AG04450 (cell line): Measurements from ENCODE around the gene MGLL. TPM values are rescaled to one million over a fixed set of nuclear protein-coding genes. Genes with fewer than 3 reads are reported as not detected.

Source experiments
- CTCF ChIA-PET: fragments of 300-600, 350-600 bp; formaldehyde crosslinking; extraction: SDS; loops from one replicate; lab custom pipeline; 2022; ENCODE audit warnings: antibody characterized with exemption, inconsistent platforms; lab: Charles Lee
- POLR2A ChIA-PET: fragments of 350-600 bp; formaldehyde crosslinking; extraction: SDS; loops from one replicate; lab custom pipeline; 2021; ENCODE audit warnings: antibody characterized with exemption, inconsistent platforms; lab: Yijun Ruan, JAX
- DNase-seq: peaks from one replicate; pipeline ENCODE4 v3.0.0-alpha.2; 2011; ENCODE audit warnings: low read depth, low spot score
- H3K27ac ChIP-seq: one replicate; pipeline ENCODE4 v1.5.1; 2012; ENCODE audit warnings: low read depth, low read length, control low read depth
- H3K27me3 ChIP-seq: one replicate; pipeline ENCODE4 v1.6.0; 2012; ENCODE audit warnings: low read length; ENCODE audit not compliant: control insufficient read depth, insufficient read depth
- H3K4me3 ChIP-seq: 2 replicates; pipeline ENCODE4 v1.5.1; 2011; ENCODE audit warnings: mild to moderate bottlenecking, low read depth, low read length, control low read depth
- H3K9me3 ChIP-seq: 2 replicates; pipeline ENCODE4 v1.5.1; 2012; ENCODE audit warnings: low read length; ENCODE audit not compliant: control insufficient read depth, insufficient read depth
- polyA plus RNA-seq: library from polyadenylated mRNA; depleted of rRNA; stranded (reverse); fragments of >200 nt; gene quantifications from 2 replicates; pipeline ENCODE4 v1.2.3, GENCODE V29; 2011
- TF ChIP-seq, protein P1 (sequence below): IDR thresholded peaks from 2 replicates; pipeline ENCODE4 v1.5.1; 2011; ENCODE audit warnings: low read depth, low read length, control low read depth, inconsistent platforms

MGLL gene
- polyA plus RNA-seq, 1 experiment = 49.1 TPM

DNA sequence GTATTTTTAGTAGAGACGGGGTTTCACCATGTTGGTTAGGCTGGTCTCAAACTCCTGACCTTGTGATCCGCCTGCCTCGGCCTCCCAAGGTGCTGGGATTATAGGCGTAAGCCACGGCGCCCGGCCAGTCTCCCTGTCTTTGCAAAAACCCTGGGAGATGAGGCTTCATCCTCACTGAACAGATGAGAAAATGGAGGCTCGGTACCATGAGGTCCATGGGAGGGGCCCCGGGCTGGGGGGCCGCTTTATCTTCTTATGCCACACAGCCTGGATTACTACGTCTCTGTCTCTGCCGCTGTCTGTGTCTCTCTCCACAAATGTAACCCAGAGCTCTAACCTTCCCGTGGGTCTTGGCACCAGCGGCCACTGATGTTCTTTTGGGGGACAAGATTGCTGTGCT, 110.4 kb downstream of the MGLL start:
- H3K4me3 ChIP-seq = no peak overlapping the region
- TF ChIP-seq, protein P1, sequence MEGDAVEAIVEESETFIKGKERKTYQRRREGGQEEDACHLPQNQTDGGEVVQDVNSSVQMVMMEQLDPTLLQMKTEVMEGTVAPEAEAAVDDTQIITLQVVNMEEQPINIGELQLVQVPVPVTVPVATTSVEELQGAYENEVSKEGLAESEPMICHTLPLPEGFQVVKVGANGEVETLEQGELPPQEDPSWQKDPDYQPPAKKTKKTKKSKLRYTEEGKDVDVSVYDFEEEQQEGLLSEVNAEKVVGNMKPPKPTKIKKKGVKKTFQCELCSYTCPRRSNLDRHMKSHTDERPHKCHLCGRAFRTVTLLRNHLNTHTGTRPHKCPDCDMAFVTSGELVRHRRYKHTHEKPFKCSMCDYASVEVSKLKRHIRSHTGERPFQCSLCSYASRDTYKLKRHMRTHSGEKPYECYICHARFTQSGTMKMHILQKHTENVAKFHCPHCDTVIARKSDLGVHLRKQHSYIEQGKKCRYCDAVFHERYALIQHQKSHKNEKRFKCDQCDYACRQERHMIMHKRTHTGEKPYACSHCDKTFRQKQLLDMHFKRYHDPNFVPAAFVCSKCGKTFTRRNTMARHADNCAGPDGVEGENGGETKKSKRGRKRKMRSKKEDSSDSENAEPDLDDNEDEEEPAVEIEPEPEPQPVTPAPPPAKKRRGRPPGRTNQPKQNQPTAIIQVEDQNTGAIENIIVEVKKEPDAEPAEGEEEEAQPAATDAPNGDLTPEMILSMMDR = no peak
- no peaks in the 10 kb centered on the region for H3K27me3 ChIP-seq
- H3K27ac ChIP-seq = no peak overlapping the region
- H3K9me3 ChIP-seq = no peaks in the 10 kb centered on the region
- POLR2A ChIA-PET = interaction anchor here (0.7 kb wide), 1 partner anchor 11 kb away, joined by 5 read pairs; no protein-coding TSS in a partner anchor
- no peak for DNase-seq
- CTCF ChIA-PET = interaction anchor here (3.3 kb wide), 1 partner anchor 15 kb away, joined by 14 read pairs; no protein-coding TSS in a partner anchor

DNA sequence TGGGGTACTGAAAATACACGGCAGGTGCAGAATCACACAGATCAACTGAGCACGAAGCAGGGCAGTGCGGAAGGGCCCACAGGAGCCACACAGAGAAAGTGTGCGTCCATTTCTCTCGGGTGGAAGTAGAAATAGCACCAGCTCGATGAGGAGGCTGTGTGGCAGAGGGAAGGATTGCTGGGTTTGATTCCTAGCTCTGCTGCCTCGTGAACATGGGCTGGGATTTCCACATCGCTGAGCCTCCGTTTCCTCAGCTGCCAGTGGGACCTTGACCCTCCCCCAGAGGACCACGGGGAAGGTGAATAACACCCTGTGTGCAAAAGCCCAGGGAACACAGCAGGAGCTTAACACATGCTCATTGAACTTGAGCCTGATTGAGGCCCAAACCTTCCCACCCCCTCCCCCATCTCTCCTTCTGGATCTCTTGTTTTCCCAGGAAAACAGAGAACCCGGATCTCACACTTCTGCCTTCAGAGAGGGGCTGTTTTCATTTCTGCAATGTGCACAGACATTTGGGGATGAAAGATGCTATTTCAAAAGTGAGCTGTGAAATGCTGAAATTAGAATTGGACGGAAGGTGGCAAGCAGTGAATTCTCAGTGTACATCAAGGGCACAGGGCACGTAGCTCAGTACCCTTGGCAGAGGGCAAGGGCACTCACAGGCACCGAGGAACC, 111.2 kb downstream of the MGLL start:
- no peak for DNase-seq
- Histone ChIP-seq H3K9me3 (no peaks in the 10 kb centered on the region), H3K27ac (no peak overlapping the region), H3K4me3 (no peak overlapping the region), H3K27me3 (no peaks in the 10 kb centered on the region)
- TF ChIP-seq, protein P1 = no peak
- ChIA-PET CTCF (interaction anchor here (0.7 to 3.3 kb wide), 2 partner anchors 15 to 27 kb away, joined by 3 to 14 read pairs; no protein-coding TSS in a partner anchor), POLR2A (interaction anchor here (0.7 kb wide), 1 partner anchor 10 kb away, joined by 5 read pairs; no protein-coding TSS in a partner anchor)

DNA sequence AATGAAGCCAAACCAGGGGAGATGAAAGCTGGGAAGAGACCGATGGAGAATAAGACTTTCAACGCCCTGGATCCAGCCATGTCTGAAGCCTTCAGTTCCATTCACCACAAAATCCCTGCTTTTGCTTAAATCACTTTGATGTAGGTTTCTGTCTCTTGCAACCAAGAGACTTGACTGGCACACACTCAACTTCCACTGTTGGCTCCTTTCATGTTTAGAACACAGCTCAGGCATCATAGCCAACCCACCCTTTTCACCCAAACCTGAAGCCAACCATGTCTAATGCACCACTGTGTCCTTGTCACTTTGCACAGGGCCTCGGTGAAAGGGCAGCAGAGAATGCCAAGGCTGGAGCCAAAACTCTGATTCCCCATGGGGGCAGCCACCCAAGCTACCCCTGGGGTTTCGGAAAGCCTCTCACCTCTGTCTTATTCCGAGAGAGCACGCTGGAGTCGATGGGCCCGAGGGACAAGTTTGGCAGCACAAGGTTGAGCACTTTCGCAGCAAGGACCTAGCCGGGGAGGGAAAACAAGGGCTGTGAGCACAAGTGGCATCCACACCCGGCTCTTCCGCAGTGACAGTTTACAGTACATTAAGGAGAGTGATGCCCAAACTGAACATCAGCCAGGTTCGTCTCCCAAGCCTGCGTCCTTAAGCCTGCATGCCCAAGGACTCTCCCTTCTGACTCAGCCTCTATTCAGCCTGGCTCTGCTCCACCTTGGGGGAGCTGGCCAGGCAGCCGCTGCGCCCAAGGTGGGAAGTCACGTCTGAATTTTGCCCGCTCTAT, 112.0 kb downstream of the MGLL start:
- Histone ChIP-seq H3K9me3 (no peaks in the 10 kb centered on the region), H3K27me3 (no peaks in the 10 kb centered on the region), H3K27ac (no peak overlapping the region), H3K4me3 (no peak overlapping the region)
- ChIA-PET POLR2A (no interaction called here), CTCF (interaction anchor here (0.7 to 3.3 kb wide), 2 partner anchors 14 to 26 kb away, joined by 3 to 14 read pairs; no protein-coding TSS in a partner anchor)
- TF ChIP-seq, protein P1 = no peak
- no peak for DNase-seq

DNA sequence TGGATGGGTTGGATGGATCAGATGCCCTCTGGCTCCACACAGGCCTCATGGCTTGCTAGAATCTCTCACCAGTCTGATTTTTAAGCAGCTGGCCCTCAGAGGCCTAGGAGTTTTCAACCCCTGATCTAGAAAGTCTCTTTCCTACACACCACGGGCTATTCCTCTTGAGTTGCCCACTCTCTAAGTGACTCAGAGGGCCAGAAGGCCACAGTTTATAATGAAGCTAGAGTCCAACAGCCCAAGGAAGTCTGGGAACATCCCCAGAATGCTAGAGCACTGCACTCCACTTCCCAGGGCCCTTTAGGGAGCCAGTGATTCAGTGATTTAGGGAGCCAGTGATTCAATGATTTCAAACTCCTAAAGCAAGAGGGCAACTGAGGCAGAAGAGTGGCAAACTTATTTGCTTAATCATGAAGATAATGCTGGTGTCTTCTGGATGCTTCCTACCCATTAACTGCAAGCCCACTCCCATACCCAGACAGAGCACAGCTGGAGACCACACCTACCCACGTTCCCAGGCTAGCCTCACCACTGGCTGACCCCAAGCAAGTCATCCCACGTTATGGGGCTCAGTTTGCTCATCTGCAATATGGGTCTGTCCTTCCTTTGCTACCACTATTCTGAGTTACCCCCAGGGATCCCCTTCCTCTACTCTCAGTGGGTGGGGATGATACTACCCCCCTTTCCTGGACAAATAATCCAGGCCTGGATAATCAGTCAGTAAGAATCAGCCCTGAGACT, 112.8 kb downstream of the MGLL start:
- TF ChIP-seq, protein P1 = no peak
- Histone ChIP-seq H3K9me3 (no peaks in the 10 kb centered on the region), H3K4me3 (no peak overlapping the region), H3K27me3 (no peaks in the 10 kb centered on the region), H3K27ac (peak overlapping the region; percentile 31)
- CTCF ChIA-PET = interaction anchor here (3.3 kb wide), 1 partner anchor 13 kb away, joined by 14 read pairs; no protein-coding TSS in a partner anchor
- no peak for DNase-seq
- POLR2A ChIA-PET = no interaction called here
